WTC11 (cell line): Measurements from ENCODE around the gene SP110. TPM values are rescaled to one million over a fixed set of nuclear protein-coding genes. Genes with fewer than 3 reads are reported as not detected.
"Not testable (repeated sequence)": the region's sequence is repeated elsewhere in the genome, so short reads cannot be mapped to it uniquely, and the experiment has no call there.

Experiments
- ATAC-seq: fragments of 200-7000 bp; cut with Tn5 transposase; 2 replicates; pipeline ENCODE4 v1.10.0; 2021; ENCODE audit warnings: mild to moderate bottlenecking, moderate library complexity
- CTCF ChIA-PET: fragments of 300-600 bp; sonication (Branson Sonifier 250); formaldehyde crosslinking; loops from one replicate; lab custom pipeline; 2021; ENCODE audit warnings: antibody characterized with exemption; lab: Charles Lee
- POLR2A ChIA-PET: fragments of 350-600 bp; sonication (Branson Sonifier 250); formaldehyde crosslinking; loops from one replicate; lab custom pipeline; 2021; ENCODE audit warnings: antibody characterized with exemption; lab: Charles Lee
- DNase-seq: peaks from one replicate; pipeline ENCODE4 v3.0.0; 2021; ENCODE audit warnings: low spot score
- H3K27ac Mint-ChIP-seq: 2 replicates; pipeline ENCODE4 v1.8.0; 2021; ENCODE audit warnings: mixed read lengths
- H3K27me3 Mint-ChIP-seq: 2 replicates; pipeline ENCODE4 v1.8.0; 2021; ENCODE audit warnings: low read depth, mild to moderate bottlenecking, moderate library complexity, mixed read lengths
- H3K36me3 Mint-ChIP-seq: 2 replicates; pipeline ENCODE4 v1.8.0; 2021; ENCODE audit warnings: mixed read lengths
- H3K4me1 Mint-ChIP-seq: 2 replicates; pipeline ENCODE4 v1.8.0; 2022; ENCODE audit warnings: mixed read lengths
- H3K4me3 Mint-ChIP-seq: 2 replicates; pipeline ENCODE4 v1.8.0; 2021; ENCODE audit warnings: mild to moderate bottlenecking, moderate library complexity, mixed read lengths
- H3K9me3 Mint-ChIP-seq: 2 replicates; pipeline ENCODE4 v1.8.0; 2021; ENCODE audit warnings: mixed read lengths
- USF2 ChIP-seq: sonication (generic); formaldehyde crosslinking; IDR thresholded peaks from 2 replicates; pipeline ENCODE4 v1.8.1; 2023; ENCODE audit warnings: mild to moderate bottlenecking, missing genetic modification reagents, moderate library complexity
- ZNF219 ChIP-seq: sonication (generic); formaldehyde crosslinking; IDR thresholded peaks from 2 replicates; pipeline ENCODE4 v1.8.0; 2023; ENCODE audit warnings: missing genetic modification reagents, mild to moderate bottlenecking, borderline replicate concordance
- total RNA-seq: library from RNA; stranded (reverse); gene quantifications from 3 replicates; pipeline ENCODE4 v1.2.3, GENCODE V29; 2021
- TF ChIP-seq, protein P1 (sequence below): sonication (generic); formaldehyde crosslinking; IDR thresholded peaks from 2 replicates; pipeline ENCODE4 v1.8.1; 2022; ENCODE audit warnings: mild to moderate bottlenecking, missing genetic modification reagents, moderate library complexity, borderline replicate concordance

Gene SP110
- total RNA-seq, 1 experiment from 2014 or later = 5.7 TPM

- TF ChIP-seq USF2 (CRISPR knock-in tag) (peak; percentile 35; the same call in 1 of the 2 replicates), ZNF219 (CRISPR knock-in tag) (no peak)
- TF ChIP-seq, protein P1, sequence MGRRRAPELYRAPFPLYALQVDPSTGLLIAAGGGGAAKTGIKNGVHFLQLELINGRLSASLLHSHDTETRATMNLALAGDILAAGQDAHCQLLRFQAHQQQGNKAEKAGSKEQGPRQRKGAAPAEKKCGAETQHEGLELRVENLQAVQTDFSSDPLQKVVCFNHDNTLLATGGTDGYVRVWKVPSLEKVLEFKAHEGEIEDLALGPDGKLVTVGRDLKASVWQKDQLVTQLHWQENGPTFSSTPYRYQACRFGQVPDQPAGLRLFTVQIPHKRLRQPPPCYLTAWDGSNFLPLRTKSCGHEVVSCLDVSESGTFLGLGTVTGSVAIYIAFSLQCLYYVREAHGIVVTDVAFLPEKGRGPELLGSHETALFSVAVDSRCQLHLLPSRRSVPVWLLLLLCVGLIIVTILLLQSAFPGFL (CRISPR knock-in tag) = no peak
- Mint-ChIP-seq H3K4me1 (no peaks in the 10 kb centered on the region), H3K27ac (no peak overlapping the region), H3K9me3 (peaks cover 32% of the 10 kb centered on the region), H3K36me3 (peaks cover 11% of the 10 kb centered on the region), H3K4me3 (no peak overlapping the region), H3K27me3 (no peaks in the 10 kb centered on the region)
- DNase-seq (no peak), ATAC-seq (no peak)
- ChIA-PET CTCF (interaction anchor here (1.2 kb wide), 1 partner anchor 36 kb away, joined by 8 read pairs; no protein-coding TSS in a partner anchor), POLR2A (no interaction called here)
Measured at GRCh38 chr2:230124235-230124634, 95.5 kb downstream of the SP110 start.

DNA sequence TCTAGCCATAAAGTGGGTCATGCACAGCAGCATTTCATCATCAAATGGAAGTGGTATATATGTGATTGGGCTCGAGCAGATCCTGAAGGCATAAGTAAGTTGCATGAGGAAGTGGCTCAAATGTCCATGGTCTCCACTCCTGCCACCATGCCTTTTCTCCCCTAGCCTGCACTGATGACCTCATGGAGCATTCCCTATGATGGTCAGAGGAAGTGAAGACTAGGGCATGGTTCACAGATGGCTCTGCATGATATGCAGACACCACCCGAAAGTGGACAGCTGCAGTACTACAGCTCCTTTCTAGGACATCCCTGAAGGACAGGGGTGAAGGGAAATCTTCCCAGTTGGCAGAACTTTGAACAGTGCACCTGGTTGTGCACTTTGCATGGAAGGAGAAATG lies 99.4 kb downstream of the SP110 start:
- H3K27ac Mint-ChIP-seq, H3K27me3 Mint-ChIP-seq, DNase-seq, ATAC-seq, H3K4me1 Mint-ChIP-seq, CTCF ChIA-PET, POLR2A ChIA-PET, H3K4me3 Mint-ChIP-seq: not testable (repeated sequence)
- H3K36me3 Mint-ChIP-seq = peaks cover 11% of the 10 kb centered on the region
- H3K9me3 Mint-ChIP-seq = peaks cover 42% of the 10 kb centered on the region

DNA sequence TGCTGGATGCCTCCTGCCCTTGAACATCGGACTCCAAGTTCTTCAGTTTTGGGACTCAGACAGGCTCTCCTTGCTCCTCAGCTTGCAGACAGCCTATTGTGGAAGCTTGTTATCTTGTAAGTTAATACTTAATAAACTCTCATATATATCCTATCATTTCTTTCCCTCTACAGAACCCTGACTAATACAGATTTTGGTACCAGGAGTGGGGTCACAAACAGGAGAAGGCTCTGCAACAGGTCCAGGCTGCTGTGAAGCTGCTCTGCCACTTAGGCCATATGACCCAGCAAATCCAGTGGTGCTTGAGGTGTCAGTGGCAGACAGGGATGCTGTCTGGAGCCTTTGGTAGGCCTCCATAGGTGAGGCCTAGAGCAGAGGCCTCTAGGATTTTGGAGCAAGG lies 100.0 kb downstream of the SP110 start:
- H3K27ac Mint-ChIP-seq, CTCF ChIA-PET, ATAC-seq, DNase-seq, POLR2A ChIA-PET, H3K4me1 Mint-ChIP-seq, H3K27me3 Mint-ChIP-seq, H3K4me3 Mint-ChIP-seq: not testable (repeated sequence)
- Mint-ChIP-seq H3K9me3 (peaks cover 42% of the 10 kb centered on the region), H3K36me3 (peaks cover 11% of the 10 kb centered on the region)

Other genes with a start within 250 kb of the SP110 start
- gene SLC16A14, start 151.1 kb downstream of the SP110 start, total RNA-seq = 1.7 to 2.7 TPM (median 2.6 TPM) in 3 replicates
- 0.16 to 0.66 TPM (median 0.37 TPM) in 3 replicates for gene SP140, start 5.8 kb upstream of the SP110 start, total RNA-seq
- gene SP140L, start 107.2 kb upstream of the SP110 start, total RNA-seq = 2.7 to 3.8 TPM (median 3.2 TPM) in 3 replicates
- gene SP100, start 196.2 kb upstream of the SP110 start, total RNA-seq = 0.62 to 1.3 TPM (median 1.2 TPM) in 3 replicates